ENCODE data around the gene BTN3A1.
"Not testable (repeated sequence)": the region's sequence is repeated elsewhere in the genome, so short reads cannot be mapped to it uniquely, and the experiment has no call there.

The BTN3A1 gene

DNA sequence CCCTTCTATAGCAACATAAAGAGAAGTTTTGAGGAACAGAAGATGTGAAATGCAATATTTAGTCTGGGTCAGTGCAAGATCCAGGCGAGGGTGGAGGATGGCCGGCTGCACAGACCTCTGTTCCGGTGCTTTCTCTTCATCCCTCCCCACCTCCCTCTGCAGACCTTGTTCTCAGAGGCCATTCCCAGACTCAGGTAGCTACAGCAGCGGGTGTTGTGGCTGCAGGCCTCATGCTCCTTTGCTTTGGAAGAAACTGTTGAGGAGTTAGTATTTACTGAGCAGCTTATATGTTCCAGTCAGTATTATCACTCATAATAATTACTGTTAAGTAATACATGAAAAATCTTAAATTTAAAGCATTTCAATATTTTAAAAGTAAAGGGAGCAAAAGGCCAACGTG lies 39.9 kb downstream of the BTN3A1 start:
- ATAC-seq, result no peak
- DNase-seq, result no peak

DNA sequence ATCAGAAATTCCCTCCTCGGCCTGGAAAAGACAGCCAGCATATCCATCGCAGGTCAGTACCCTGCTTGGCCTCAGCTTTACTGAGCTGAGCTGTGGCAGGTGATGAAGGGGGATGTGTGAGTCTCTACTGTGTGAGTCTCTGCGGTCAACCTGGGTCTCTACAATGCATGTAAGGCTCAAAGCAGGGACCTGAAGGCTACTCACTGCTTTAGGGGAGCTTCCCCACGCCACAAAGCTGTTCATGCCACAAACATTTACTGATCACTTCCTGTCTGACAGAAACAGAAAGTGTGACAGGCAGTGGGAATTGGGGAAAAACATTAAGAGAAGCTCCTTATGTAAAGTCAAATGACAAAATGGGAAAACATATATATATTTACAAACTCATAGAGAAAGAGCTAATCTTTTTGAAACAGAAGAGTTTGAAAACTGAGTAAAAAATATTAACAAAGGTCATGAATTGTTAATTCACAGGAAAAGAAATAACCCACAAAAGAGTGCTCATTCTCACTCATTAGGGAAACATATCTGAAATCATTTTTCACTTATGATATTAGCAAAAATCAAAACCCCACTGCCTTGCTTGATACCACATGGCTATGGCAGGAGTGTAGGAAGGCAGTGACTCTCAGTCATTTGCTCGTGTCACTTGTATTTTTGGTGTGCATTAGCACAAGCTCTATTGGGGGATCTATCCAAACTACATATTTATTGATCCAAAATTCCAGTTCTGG lies 44.0 kb downstream of the BTN3A1 start:
- DNase-seq (peak; percentile 54), ATAC-seq (peak; percentile 95)

DNA sequence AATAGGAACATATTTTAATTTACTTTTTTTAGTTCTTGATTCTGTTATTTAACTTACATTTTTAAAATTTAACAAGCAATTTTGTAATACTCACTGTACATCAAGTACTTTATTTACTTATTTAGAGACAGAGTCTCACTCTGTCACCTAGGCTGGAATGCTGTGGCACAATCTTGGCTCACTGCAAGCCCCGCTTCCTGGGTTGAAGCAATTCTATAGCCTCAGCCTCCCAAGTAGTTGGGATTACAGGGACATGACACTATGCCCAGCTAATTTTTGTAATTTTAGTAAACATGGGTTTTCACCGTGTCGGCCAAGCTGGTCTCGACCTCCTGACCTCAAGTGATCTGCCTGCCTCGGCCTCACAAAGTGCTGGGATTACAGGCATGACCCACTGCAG lies 45.2 kb downstream of the BTN3A1 start:
- DNase-seq (no peak), ATAC-seq (no peak)

DNA sequence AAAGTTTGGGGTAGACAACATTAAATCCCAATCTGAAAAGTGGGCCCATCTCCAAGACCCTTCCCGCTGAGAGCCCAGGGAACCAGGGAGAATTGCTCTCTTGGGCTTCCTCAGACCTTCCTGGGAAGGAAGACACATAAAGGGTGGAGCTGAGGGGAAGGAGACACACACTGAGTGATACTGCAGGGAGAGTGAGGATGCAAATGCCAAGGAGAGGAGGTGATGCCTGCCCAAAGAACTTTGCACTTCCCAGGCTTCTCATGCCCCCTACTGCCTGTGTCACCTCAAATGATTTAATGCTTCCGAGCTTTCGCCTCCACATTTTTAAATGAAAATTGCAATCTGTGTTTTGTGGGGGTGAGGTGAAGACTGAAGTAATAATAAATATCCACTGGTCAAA lies 48.2 kb downstream of the BTN3A1 start:
- DNase-seq, result no peak
- ATAC-seq, result no peak

DNA sequence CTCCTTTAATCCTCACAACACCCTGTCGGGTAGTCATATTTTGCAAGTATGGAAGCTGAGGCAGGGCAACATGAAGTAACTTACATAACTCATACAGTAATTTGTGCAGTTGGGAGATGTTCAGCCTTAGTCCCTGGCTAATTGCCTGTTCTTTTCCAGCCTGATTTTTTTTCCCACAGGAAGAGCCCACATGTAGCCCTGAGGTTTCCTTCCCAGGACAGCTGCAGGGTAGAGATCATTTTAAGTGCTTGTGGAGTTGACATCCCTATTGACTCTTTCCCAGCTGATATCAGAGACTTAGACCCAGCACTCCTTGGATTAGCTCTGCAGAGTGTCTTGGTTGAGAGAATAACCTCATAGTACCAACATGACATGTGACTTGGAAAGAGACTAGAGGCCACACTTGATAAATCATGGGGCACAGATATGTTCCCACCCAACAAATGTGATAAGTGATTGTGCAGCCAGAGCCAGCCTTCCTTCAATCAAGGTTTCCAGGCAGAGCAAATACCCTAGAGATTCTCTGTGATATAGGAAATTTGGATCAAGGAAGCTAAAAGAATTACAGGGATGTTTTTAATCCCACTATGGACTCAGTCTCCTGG lies 50.7 kb downstream of the BTN3A1 start:
- no peak for ATAC-seq
- DNase-seq, result no peak

DNA sequence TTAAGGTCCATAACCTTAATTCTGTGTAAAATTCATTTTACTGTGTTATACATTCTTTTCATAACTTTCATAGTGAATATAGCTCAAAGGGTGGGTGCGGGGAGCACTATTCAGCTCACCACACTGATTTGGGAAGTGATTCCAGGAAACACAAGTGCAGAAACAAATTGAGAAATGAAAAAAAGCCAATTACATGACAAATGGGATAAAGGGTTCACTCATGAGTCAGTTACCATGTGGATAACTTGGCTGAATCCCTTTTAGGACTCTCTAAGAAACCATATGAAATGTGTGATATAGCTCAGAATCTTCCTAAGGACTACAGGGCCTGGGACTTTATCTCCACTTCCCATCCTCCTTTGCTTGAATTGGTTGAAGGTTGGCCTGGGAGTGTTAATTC lies 52.6 kb downstream of the BTN3A1 start:
- ATAC-seq, result no peak
- no peak for DNase-seq

DNA sequence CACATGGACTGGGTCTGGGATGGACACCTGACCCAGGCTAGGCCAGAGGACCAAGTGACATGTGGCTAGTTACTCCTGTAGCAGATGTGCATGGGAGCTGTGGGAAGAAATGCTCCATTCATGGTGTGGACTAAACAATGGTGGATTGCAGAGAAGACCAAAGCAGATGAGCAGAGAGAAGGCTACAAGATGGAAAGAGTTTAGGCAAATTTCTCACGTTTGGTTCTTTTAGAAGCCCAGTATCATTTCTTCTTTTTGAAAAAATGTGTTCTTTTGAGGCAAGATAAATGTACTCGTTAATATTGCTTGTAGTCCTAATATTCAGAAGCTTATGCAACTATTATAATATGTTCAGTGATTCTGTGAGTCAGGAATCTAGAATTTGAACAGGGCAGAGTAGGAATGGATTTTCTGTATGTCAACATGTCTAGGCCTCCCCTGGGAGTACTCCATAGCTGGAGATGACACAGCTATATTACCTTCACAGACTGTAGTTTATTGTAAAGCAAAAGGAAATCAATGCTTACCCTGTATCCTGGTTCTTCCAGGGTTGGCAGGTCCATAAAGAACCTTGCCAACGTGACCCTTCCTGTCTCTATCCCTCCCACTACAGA lies 53.4 kb downstream of the BTN3A1 start:
- ATAC-seq, result no peak
- no peak for DNase-seq

DNA sequence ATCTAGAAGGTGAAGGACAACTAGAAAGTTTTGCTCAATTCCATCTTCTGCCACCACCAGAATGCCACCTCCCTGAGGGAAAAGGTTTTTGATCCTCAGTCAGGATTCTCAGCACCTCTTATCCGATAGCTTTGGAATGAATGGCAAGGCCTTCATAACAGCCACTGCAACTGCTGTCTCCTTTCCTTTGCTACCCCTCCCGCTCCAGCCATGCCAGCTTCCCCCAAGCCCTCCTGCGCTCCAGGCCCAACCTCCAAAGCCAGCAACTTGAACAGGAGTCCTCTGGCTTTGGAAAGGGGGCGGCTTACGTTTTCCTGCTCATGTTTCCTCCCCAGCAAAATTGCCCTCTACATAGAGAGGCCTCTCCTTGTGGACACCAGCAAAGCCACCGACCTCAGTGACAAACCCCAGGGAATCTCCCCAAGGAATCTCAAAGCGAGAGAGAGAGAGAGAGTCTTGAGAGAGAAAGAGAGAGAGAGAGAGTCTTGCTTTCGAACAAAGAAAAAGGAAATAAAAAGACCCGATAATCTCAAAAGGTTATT lies 55.3 kb downstream of the BTN3A1 start:
- DNase-seq (no peak), ATAC-seq (peak; percentile 37)

DNA sequence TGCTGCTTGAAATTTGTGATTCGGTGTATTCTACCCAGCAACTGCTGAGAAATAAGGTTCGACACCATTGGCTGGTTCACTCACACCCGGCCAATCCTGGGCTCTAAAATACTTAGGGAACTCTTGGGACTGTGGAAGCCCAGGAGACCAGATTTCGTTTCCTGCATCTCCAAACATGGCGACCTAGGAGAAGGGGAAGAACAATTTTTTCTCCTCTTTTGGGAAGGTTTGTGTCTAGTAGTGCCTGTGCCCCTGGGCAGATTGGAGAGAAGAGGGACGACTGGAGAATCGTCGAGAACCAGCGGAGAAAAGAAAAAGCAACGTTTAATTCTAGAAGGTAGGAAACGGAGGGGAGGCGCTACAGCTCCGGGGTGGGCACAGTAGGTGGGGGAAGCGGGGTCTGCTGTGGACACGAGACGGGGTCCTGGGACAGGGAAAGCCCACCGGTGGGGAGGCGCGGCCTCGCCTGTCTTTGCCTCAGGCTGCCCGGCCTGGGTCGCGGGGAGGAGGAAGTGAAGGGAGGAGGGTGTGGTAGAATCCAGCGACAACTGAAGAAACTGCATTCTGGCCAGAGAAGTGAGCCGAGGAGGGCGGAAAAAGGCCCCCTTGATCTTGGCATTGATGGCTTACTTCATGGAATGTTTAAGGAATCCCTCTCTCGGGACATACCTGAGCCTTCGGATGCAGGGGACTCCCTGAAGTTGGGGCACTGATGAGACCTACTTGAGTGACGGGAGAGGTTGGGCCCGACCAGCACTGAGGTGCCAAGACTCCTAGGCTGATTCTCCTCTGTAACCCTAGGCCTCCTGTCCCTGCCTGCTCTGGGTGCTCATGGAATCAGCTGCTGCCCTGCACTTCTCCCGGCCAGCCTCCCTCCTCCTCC lies 56.0 kb downstream of the BTN3A1 start, which contains the start of gene BTN2A1:
BTN2A1 (plus strand) TSS at position 150 of the 883 bp plus-strand sequence; CDS start at position 832, 682 bp downstream.
- ATAC-seq (peak; percentile 97), DNase-seq (peak; percentile 64)

DNA sequence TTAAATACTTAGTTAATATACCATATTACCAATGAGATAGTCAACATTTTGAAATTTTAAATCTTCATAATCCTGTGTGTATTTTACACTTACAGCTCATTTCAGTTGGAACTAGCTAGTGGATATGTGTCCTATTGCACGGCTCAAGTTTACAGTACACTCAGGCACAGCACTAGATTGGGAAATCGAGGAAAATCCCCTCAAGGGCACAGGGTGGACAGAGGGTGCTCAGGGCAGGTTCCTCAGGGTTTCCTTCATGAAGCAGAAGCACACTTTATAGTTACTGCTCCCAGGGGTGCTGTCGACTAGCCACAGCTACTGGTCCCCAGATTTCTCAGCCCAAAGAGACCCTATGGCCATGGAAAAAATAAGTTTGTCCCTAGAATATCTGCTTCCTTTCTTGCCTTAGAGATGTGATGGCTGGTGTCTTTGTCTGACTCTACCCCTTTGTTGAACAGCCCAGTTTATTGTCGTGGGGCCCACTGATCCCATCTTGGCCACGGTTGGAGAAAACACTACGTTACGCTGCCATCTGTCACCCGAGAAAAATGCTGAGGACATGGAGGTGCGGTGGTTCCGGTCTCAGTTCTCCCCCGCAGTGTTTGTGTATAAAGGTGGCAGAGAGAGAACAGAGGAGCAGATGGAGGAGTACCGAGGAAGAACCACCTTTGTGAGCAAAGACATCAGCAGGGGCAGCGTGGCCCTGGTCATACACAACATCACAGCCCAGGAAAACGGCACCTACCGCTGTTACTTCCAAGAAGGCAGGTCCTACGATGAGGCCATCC lies 57.1 kb downstream of the BTN3A1 start:
- no peak for ATAC-seq
- no peak for DNase-seq

DNA sequence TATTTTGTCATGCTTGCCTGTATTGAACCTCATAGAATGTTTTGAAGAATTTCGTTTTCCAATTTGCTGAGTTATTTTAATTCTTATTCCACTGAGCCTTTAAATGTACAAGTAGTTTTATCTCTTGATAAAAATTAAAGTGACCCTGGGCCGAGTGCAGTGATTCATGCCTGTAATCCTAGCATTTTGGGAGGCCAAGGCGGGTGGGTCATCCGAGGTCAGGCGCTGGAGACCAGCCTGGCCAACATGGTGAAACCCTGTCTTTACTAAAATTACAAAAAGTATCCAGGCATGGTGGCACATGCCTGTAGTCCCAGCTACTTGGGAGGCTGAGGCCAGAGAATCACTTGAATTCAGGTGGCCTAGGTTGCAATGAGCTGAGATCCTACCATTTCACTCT lies 59.3 kb downstream of the BTN3A1 start:
- ATAC-seq, DNase-seq: not testable (repeated sequence)

DNA sequence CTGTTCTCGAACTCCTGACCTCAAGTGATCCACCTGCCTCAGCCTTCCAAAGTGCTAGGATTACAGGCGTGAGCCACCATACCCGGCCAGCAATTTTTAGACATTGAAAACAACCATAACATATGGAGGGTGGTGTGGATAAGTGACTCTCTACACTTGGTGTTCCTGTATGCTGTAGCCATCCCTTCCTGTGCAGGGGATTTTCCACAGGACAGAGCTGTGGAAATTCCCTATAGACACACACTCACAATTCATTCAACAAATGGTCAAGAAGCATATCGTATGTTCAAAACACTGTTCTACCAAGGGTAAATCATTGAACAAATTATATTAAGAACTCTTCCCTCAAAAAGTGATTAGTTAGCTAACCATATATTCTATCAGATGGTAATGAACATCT lies 61.9 kb downstream of the BTN3A1 start:
- ATAC-seq, result no peak
- DNase-seq, result no peak

DNA sequence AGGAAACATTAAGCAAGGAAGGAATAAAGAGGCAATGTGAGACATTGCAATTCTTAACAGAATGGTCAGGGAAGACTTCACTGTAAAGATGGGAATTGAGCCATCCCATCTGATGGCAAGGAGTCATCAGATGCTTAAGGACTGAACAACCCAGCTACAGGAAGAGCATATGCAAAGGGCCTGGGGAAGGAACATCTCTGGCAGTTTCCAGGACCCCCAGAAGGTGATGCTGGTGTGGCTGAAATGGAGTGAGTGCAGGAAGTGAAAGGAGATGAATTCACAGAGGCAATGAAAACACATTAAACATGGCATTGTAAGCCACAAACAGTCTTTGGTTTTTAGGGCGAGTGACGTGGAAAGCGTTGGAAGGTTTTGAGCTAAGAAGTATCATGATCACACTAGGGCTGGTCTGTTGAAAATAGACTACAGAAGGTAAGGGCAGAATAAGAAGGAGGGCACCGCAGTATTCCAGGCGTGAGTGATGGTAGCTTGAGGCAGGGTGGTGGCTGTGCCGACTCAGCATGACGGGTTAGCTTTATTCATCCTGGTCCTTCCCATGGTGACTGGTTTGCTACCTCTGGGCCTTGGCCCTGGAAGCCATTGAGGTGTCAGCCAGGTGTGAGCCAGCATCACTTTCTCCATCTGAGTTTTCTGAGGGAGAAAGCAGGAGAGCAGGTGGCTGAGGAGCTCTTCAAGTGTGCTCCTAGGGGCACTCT lies 62.5 kb downstream of the BTN3A1 start:
- DNase-seq (no peak), ATAC-seq (no peak)

Measured in stimulated activated naive CD8-positive, alpha-beta T cell treated with anti-CD3 and anti-CD28 coated beads, Interleukin-15, Interleukin-2, amounts not matched to agents 100 U/mL and 50 U/mL, for 24 hours (primary cell).